GM12878 (cell line): ENCODE data around the gene TOMM20. TPM values are rescaled to one million over a fixed set of nuclear protein-coding genes. Genes with fewer than 3 reads are reported as not detected.

Experiments used
- ATAC-seq: fragments of 200-7000 bp; cut with Tn5 transposase; 3 replicates; pipeline ENCODE4 v1.9.1; 2020; ENCODE audit warnings: mild to moderate bottlenecking, moderate library complexity
- BruUV-seq: library from RNA; stranded (reverse); fragments of 400-500 nt; replicated peaks from 2 replicates; lab custom pipeline; 2021; lab: Mats Ljungman, UMichigan
- CTCF ChIA-PET: fragments of 300-600 bp; sonication (Branson Sonifier 250); formaldehyde crosslinking; extraction: SDS; loops from one replicate; lab custom pipeline; 2021; ENCODE audit warnings: inconsistent platforms; lab: Yijun Ruan, JAX
- POLR2A ChIA-PET: fragments of 350-600 bp; formaldehyde crosslinking; extraction: SDS; loops from one replicate; lab custom pipeline; 2021; ENCODE audit warnings: inconsistent platforms; lab: Charles Lee
- RAD21 ChIA-PET: fragments of 300-600 bp; sonication (Branson Sonifier 250); formaldehyde crosslinking; loops from one replicate; lab custom pipeline; 2023; ENCODE audit warnings: antibody characterized with exemption; ENCODE audit not compliant: unreplicated experiment; lab: Charles Lee
- SMC1A ChIA-PET: fragments of 300-600 bp; sonication (Branson Sonifier 250); formaldehyde crosslinking; loops from one replicate; lab custom pipeline; 2023; ENCODE audit not compliant: unreplicated experiment, uncharacterized antibody; lab: Charles Lee
- DNase-seq: peaks from one replicate; pipeline ENCODE4 v3.0.0-alpha.2; 2011; ENCODE audit warnings: low read depth, low spot score
- FAIRE-seq: peaks from 3 replicates; lab custom pipeline; 2011; peaks lifted over from hg19 to GRCh38; lab: Jason Lieb, UNC
- H2AFZ ChIP-seq: 2 replicates; pipeline ENCODE4 v1.6.0; 2011; ENCODE audit warnings: low read depth, low read length, control low read depth; ENCODE audit not compliant: control insufficient read depth
- H3K27ac ChIP-seq: 2 replicates; pipeline ENCODE4 v1.5.1; 2011; ENCODE audit warnings: control low read depth; ENCODE audit not compliant: control insufficient read depth, insufficient read depth
- H3K27me3 ChIP-seq, 2 experiments: replicated peaks in 1 of 2; 2 replicates each; pipeline versions ENCODE4 v1.6.0 to v1.6.1; 2011; ENCODE audit warnings: low read length in 1 of 2; ENCODE audit not compliant: control insufficient read depth in 2 of 2, insufficient read depth in 2 of 2
- H3K36me3 ChIP-seq, 2 experiments: 2 replicates each; pipeline ENCODE4 v1.5.1; 2011; ENCODE audit warnings: low read length in 1 of 2; ENCODE audit not compliant: control insufficient read depth in 2 of 2, insufficient read depth in 2 of 2
- H3K4me1 ChIP-seq: 2 replicates; pipeline ENCODE4 v1.6.1; 2011; ENCODE audit warnings: mild to moderate bottlenecking, low read length, moderate library complexity, mixed read lengths; ENCODE audit not compliant: control insufficient read depth, insufficient read depth
- H3K4me2 ChIP-seq: 2 replicates; pipeline ENCODE4 v1.6.0; 2011; ENCODE audit warnings: control low read depth; ENCODE audit not compliant: control insufficient read depth, insufficient read depth
- H3K4me3 ChIP-seq: fragments of 200-600 bp; sonication (generic); 2 replicates; pipeline ENCODE4 v1.5.1; 2016
- H3K79me2 ChIP-seq: 2 replicates; pipeline ENCODE4 v1.6.0; 2011; ENCODE audit warnings: low read length; ENCODE audit not compliant: control insufficient read depth, insufficient read depth
- H3K9ac ChIP-seq: 2 replicates; pipeline ENCODE4 v1.8.0; 2011; ENCODE audit warnings: low read length, control low read depth, mixed read lengths; ENCODE audit not compliant: control insufficient read depth, insufficient read depth
- H3K9me3 ChIP-seq: replicated peaks from 3 replicates; pipeline ENCODE4 v1.5.1; 2011; ENCODE audit warnings: mild to moderate bottlenecking, low read length; ENCODE audit not compliant: control insufficient read depth, insufficient read depth
- H4K20me1 ChIP-seq: 2 replicates; pipeline ENCODE4 v1.6.0; 2011; ENCODE audit not compliant: control insufficient read depth, insufficient read depth
- BACH1 ChIP-seq: fragments of 450-650 bp; IDR thresholded peaks from 2 replicates; pipeline ENCODE4 v1.6.1; 2017; ENCODE audit warnings: mild to moderate bottlenecking, borderline replicate concordance
- CBFB ChIP-seq: IDR thresholded peaks from 2 replicates; pipeline ENCODE4 v1.6.1; 2016; ENCODE audit warnings: antibody characterized with exemption, low read depth
- CEBPB ChIP-seq, 2 experiments: fragments of 150-350 bp in 1 of 2; IDR thresholded peaks; 2 replicates each; pipeline ENCODE4 v1.6.1; 2012 to 2014; ENCODE audit warnings: low read depth in 2 of 2, low read length in 2 of 2, borderline replicate concordance in 1 of 2, inconsistent platforms in 1 of 2
- CHD1 ChIP-seq: IDR thresholded peaks from 2 replicates; pipeline ENCODE4 v1.6.1; 2012; ENCODE audit warnings: low read depth, low read length, improper control_type of control experiment
- EZH2 ChIP-seq: IDR thresholded peaks from 2 replicates; pipeline ENCODE4 v1.6.1; 2012; ENCODE audit warnings: low read depth, mild to moderate bottlenecking, control low read depth, inconsistent platforms, low read length, borderline replicate concordance; ENCODE audit not compliant: control insufficient read depth
- MTA3 ChIP-seq: IDR thresholded peaks from 2 replicates; pipeline ENCODE4 v1.6.1; 2012; ENCODE audit warnings: low read length, inconsistent platforms, borderline replicate concordance
- NR2C2 ChIP-seq: IDR thresholded peaks from 2 replicates; pipeline ENCODE4 v1.6.1; 2011; ENCODE audit warnings: borderline replicate concordance, low read depth; ENCODE audit not compliant: control insufficient read depth, insufficient read length
- RB1 ChIP-seq: fragments of 450-650 bp; formaldehyde crosslinking; IDR thresholded peaks from 2 replicates; pipeline ENCODE4 v1.6.1; 2017; ENCODE audit warnings: mild to moderate bottlenecking, borderline replicate concordance
- SP1 ChIP-seq: IDR thresholded peaks from one replicate; pipeline ENCODE4 v1.6.1; 2011; ENCODE audit warnings: low read depth, low read length
- SREBF2 ChIP-seq: IDR thresholded peaks from 2 replicates; pipeline ENCODE4 v1.6.1; 2012; ENCODE audit warnings: mild to moderate bottlenecking, low read length
- TAF1 ChIP-seq: IDR thresholded peaks from 2 replicates; pipeline ENCODE4 v1.6.1; 2011; ENCODE audit warnings: mild to moderate bottlenecking, low read depth, low read length, borderline replicate concordance
- TARDBP ChIP-seq: IDR thresholded peaks from 2 replicates; pipeline ENCODE4 v1.6.1; 2016; ENCODE audit warnings: borderline replicate concordance
- ZBED1 ChIP-seq: IDR thresholded peaks from 2 replicates; pipeline ENCODE4 v1.6.1; 2016; ENCODE audit warnings: borderline replicate concordance
- ZBTB33 ChIP-seq: fragments of 450-650 bp; IDR thresholded peaks from 2 replicates; pipeline ENCODE4 v1.6.1; 2017; ENCODE audit warnings: mild to moderate bottlenecking
- ZNF207 ChIP-seq: fragments of 450-650 bp; IDR thresholded peaks from 2 replicates; pipeline ENCODE4 v1.6.1; 2014; ENCODE audit warnings: antibody characterized with exemption, mild to moderate bottlenecking, borderline replicate concordance
- WGBS: methylation state at CpG from one replicate; pipeline ENCODE4 v1.1.6; 2016; ENCODE audit warnings: low lambda C conversion rate; ENCODE audit not compliant: insufficient replicate concordance, insufficient coverage; ENCODE audit errors: missing lambda C conversion rate; 5-methylcytosine and 5-hydroxymethylcytosine counted together
- in situ Hi-C: fragments of 300-500 bp; cut with MboI; formaldehyde crosslinking; loops from 9 replicates; pipeline ENCODE4 v1.14.3; 2018; ENCODE audit warnings: mixed read lengths
- intact Hi-C: fragments of 100-400 bp; cut with micrococcal nuclease; formaldehyde crosslinking; loops from one replicate; pipeline ENCODE4 v1.14.2; 2022; ENCODE audit not compliant: unreplicated experiment
- polyA plus RNA-seq, 11 experiments: library from polyadenylated mRNA; depleted of rRNA in 4 of 11; unstranded in 6 of 11; stranded (reverse) in 5 of 11; fragments of >200 nt; fragmentation: Nextera tagmentation in 4 of 11; fragmentation: Illumina TruSeq in 1 of 11; extraction: Ambion mirVana in 4 of 11; extraction: Trizol in 1 of 11; gene quantifications; 1 replicate in 1 of 11; 2 replicates in 10 of 11; pipeline versions ENCODE4 v1.2.1 to v1.2.3, GENCODE V29; 2011 to 2016; ENCODE audit warnings: inconsistent platforms in 2 of 11, missing spikeins in 2 of 11, low read depth in 1 of 11
- total RNA-seq, 4 experiments: library from RNA; depleted of rRNA in 3 of 4; stranded (reverse); fragments of >200 nt in 3 of 4; fragmentation: Illumina TruSeq in 1 of 4; extraction: Trizol in 1 of 4; gene quantifications; 2 replicates each; pipeline versions ENCODE4 v1.2.1 to v1.2.3, GENCODE V29; 2013 to 2021

Gene TOMM20
- total and polyA plus RNA-seq, 10 of the 15 experiments (the other 5 are each of a cell fraction or from before 2014, with no cell fraction given): 39.8 to 138 (median 70.1) TPM

- TF ChIP-seq BACH1 (no peak), TARDBP (no peak), NR2C2 (no peak)
Measured at GRCh38 chr1:235156740-235157139, 28.1 kb upstream of the TOMM20 start (continued).

DNA sequence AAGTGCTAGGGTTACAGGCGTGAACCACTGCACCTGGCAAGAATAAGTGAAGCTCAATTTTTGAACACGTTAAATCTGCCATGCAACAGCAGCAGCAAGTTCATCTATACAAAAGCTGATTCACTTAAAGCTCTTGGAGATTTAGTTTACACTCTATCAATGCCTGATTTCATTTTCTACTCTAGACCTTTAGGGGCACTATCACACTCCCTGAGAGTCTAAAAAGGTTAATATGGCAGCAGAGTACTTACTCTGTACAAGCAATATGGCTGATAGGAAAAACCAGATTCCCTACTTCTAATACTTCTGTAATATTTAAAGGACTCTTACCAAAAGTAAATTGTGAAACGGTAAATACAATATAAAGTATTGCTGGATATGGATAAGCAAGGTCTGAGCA is 27.6 kb upstream of the TOMM20 start:
- intact Hi-C loops (no loop called here), in situ Hi-C loops (no loop called here)
- H3K27ac ChIP-seq: no peak overlapping the region
- POLR2A ChIA-PET: interaction anchor here (1.1 kb wide), 1 partner anchor 11 kb away, joined by 3 read pairs; no protein-coding TSS in a partner anchor
- FAIRE-seq: no peak
- no peaks in the 10 kb centered on the region for H3K9me3 ChIP-seq
- H3K4me3 ChIP-seq: no peak overlapping the region
- WGBS: 97% methylated on average over 3 of the region's 3 CpGs
- H3K4me1 ChIP-seq: peaks cover 3% of the 10 kb centered on the region; the same call in 1 of the 2 replicates
- H3K79me2 ChIP-seq: peaks cover 30% of the 10 kb centered on the region
- ATAC-seq: 0 out of 3 replicates have a peak, but pooled peaks have one; percentile 17
- no peak overlapping the region for H3K9ac ChIP-seq
- RAD21 ChIA-PET: interaction anchor here (0.9 to 1.4 kb wide), 3 partner anchors 11 to 261 kb away, joined by 3 to 5 read pairs (median 4); no protein-coding TSS in a partner anchor
- no peaks in the 10 kb centered on the region for H4K20me1 ChIP-seq
- no peak overlapping the region for H3K4me2 ChIP-seq
- SMC1A ChIA-PET: interaction anchor here (0.9 to 2.3 kb wide), 7 partner anchors 10 to 661 kb away, joined by 3 to 9 read pairs (median 4); no protein-coding TSS in a partner anchor
- TF ChIP-seq CEBPB (IDR thresholded peaks at IDR 0.05; ENCODE audit: borderline replicate concordance in 1 of 2, low read depth in 2 of 2, low read length in 2 of 2): no peak
- no peak for TF ChIP-seq TAF1
- no peak for TF ChIP-seq SREBF2
- TF ChIP-seq ZBTB33: no peak
- TF ChIP-seq CBFB: no peak
- TF ChIP-seq ZNF207: no peak
- no peak for TF ChIP-seq SP1
- no peak for TF ChIP-seq RB1
- no peak for TF ChIP-seq EZH2
- no peak for TF ChIP-seq MTA3
- TF ChIP-seq ZBED1: no peak
- no peak for TF ChIP-seq CHD1
- H3K27me3 ChIP-seq: no peaks in the 10 kb centered on the region
- BruUV-seq: no TSS peak
- DNase-seq: no peak
- H3K36me3 ChIP-seq: peaks cover 0 to 31% of the 10 kb centered on the region in 2 experiments; a peak in 2 of 4 replicates
- CTCF ChIA-PET: interaction anchor here (1.0 to 2.3 kb wide), 10 partner anchors 11 to 833 kb away, joined by 3 to 6 read pairs (median 4); partner anchors contain the start of gene TOMM20
- H2AFZ ChIP-seq: no peak overlapping the region
